ENCODE results near the gene FBXL7. TPM values are rescaled to one million over a fixed set of nuclear protein-coding genes. Genes with fewer than 3 reads are reported as not detected.

FBXL7 gene
- total and polyA plus RNA-seq, 9 of the 15 experiments (the other 6 are each of a cell fraction or from before 2014, with no cell fraction given) = 0.04 to 0.08 TPM; not detected in 7

GRCh38 chr5:15929611-15930263 is 429.8 kb downstream of the FBXL7 start:
- 2% methylated on average over 11 of the region's 11 CpGs for WGBS (ENCODE audit: insufficient coverage, low coverage, missing lambda C conversion rate)
- FAIRE-seq = no peak
- H3K9me3 ChIP-seq (replicated peaks; ENCODE audit: control insufficient read depth, insufficient read depth, low read depth, low read length) = no peaks in the 10 kb centered on the region
- H3K36me3 ChIP-seq (ENCODE audit: control insufficient read depth, insufficient read depth, low read length) = no peaks in the 10 kb centered on the region
- BruUV-seq (replicated peaks) = no TSS peak
- in situ Hi-C loops (cut with MboI) = no loop called here
- CTCF ChIA-PET (ENCODE audit: low intra/inter-chr PET ratio) = no interaction called here
- H3K27ac ChIP-seq (ENCODE audit: extremely low read depth, low read depth, low read length) = no peak overlapping the region
- DNase-seq (ENCODE audit: extremely low read depth in 1 of 4, low spot score in 3 of 4) = no peak
- H3K9me1 ChIP-seq (ENCODE audit: control insufficient read depth, insufficient read depth, low read length) = no peaks in the 10 kb centered on the region
- no peak for ATAC-seq
- H3K79me2 ChIP-seq (ENCODE audit: control insufficient read depth, insufficient read depth, low read length) = no peaks in the 10 kb centered on the region
- no peak overlapping the region for H2AFZ ChIP-seq (ENCODE audit: low read depth, low read length)
- H3K4me1 ChIP-seq (replicated peaks in 1 of 2; ENCODE audit: control insufficient read depth in 2 of 2, insufficient read depth in 2 of 2, low read length in 2 of 2) = peaks cover 0 to 5% of the 10 kb centered on the region in 2 experiments; a peak in 1 of 5 replicates
- intact Hi-C loops (cut with micrococcal nuclease) = no loop called here
- no peaks in the 10 kb centered on the region; a peak in 1 of 5 replicates for H3K27me3 ChIP-seq (ENCODE audit: control insufficient read depth in 2 of 2, insufficient read depth in 2 of 2, low read length in 2 of 2)
- TF ChIP-seq NFE2L1 (tag; IDR thresholded peaks at IDR 0.05; ENCODE audit: borderline replicate concordance, low read depth) (no peak), BACH1 (tag; IDR thresholded peaks at IDR 0.05) (no peak), SAFB (IDR thresholded peaks at IDR 0.05; ENCODE audit: borderline replicate concordance, low read depth, low read length) (no peak), FOXJ2 (tag; IDR thresholded peaks at IDR 0.05) (no peak), EP400 (IDR thresholded peaks at IDR 0.05) (no peak), TCF3 (CRISPR knock-in tag; IDR thresholded peaks at IDR 0.05) (no peak)
- H4K20me1 ChIP-seq (replicated peaks; ENCODE audit: control insufficient read depth, insufficient read depth, low read length) = no peaks in the 10 kb centered on the region
- H3K4me2 ChIP-seq (ENCODE audit: insufficient read depth, low read length) = no peak overlapping the region
- no peak overlapping the region for H3K9ac ChIP-seq (ENCODE audit: insufficient read depth in 1 of 2, low read depth in 2 of 2, low read length in 2 of 2)
- POLR2A ChIA-PET = no interaction called here
- no peak overlapping the region for H3K4me3 ChIP-seq

DNA sequence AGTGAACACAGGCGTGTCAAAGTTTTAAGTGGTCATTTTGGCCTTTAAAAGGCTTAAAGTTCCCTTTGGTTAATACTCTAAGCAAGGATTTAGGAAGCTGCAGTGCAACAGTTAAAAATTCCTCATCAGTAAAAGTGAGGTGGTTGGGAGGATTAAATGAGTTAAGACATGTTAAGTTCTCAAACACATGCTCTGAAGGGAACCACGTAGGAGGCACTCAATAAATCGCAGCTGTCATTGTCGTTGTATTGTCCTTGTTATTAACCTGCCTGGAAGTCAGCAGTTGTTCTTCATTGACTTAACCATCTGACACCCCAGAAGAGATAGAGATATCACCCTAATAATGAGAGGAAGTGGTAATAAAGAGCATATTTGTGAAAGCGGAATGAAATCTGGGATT is 432.1 kb downstream of the FBXL7 start:
- no peak for FAIRE-seq
- no peaks in the 10 kb centered on the region for H3K9me3 ChIP-seq (replicated peaks; ENCODE audit: control insufficient read depth, insufficient read depth, low read depth, low read length)
- 0% methylated on average over 5 of the region's 5 CpGs for WGBS (ENCODE audit: insufficient coverage, low coverage, missing lambda C conversion rate)
- no peak for DNase-seq (ENCODE audit: extremely low read depth in 1 of 4, low spot score in 3 of 4)
- H3K4me1 ChIP-seq (replicated peaks in 1 of 2; ENCODE audit: control insufficient read depth in 2 of 2, insufficient read depth in 2 of 2, low read length in 2 of 2) = peaks cover 0 to 10% of the 10 kb centered on the region in 2 experiments; a peak in 1 of 5 replicates
- no peak overlapping the region for H3K9ac ChIP-seq (ENCODE audit: insufficient read depth in 1 of 2, low read depth in 2 of 2, low read length in 2 of 2)
- no peaks in the 10 kb centered on the region; a peak in 1 of 5 replicates for H3K27me3 ChIP-seq (ENCODE audit: control insufficient read depth in 2 of 2, insufficient read depth in 2 of 2, low read length in 2 of 2)
- H3K9me1 ChIP-seq (ENCODE audit: control insufficient read depth, insufficient read depth, low read length) = no peaks in the 10 kb centered on the region
- H3K4me2 ChIP-seq (ENCODE audit: insufficient read depth, low read length) = no peak overlapping the region
- TF ChIP-seq GABPB2 (CRISPR knock-in tag; conservative IDR thresholded peaks at IDR 0.05) (no peak), CTBP1 (IDR thresholded peaks at IDR 0.05; ENCODE audit: borderline replicate concordance) (no peak), FOXM1 (IDR thresholded peaks at IDR 0.05; ENCODE audit: low read depth) (no peak), FOXM1 (CRISPR knock-in tag; IDR thresholded peaks at IDR 0.05; ENCODE audit: low read depth) (no peak), ZBTB1 (CRISPR knock-in tag; IDR thresholded peaks at IDR 0.05; ENCODE audit: borderline replicate concordance, low read depth) (no peak)
- no peak for ATAC-seq
- in situ Hi-C loops (cut with MboI) = no loop called here
- H3K27ac ChIP-seq (ENCODE audit: extremely low read depth, low read depth, low read length) = no peak overlapping the region
- no TSS peak for BruUV-seq (replicated peaks)
- ChIA-PET CTCF (ENCODE audit: low intra/inter-chr PET ratio) (no interaction called here), POLR2A (no interaction called here)
- no peak overlapping the region for H3K4me3 ChIP-seq
- no peaks in the 10 kb centered on the region for H4K20me1 ChIP-seq (replicated peaks; ENCODE audit: control insufficient read depth, insufficient read depth, low read length)
- intact Hi-C loops (cut with micrococcal nuclease) = no loop called here
- no peaks in the 10 kb centered on the region for H3K36me3 ChIP-seq (ENCODE audit: control insufficient read depth, insufficient read depth, low read length)
- H2AFZ ChIP-seq (ENCODE audit: low read depth, low read length) = no peak overlapping the region
- H3K79me2 ChIP-seq (ENCODE audit: control insufficient read depth, insufficient read depth, low read length) = no peaks in the 10 kb centered on the region

All from K562 (cell line).